ENCODE measurements around the gene ADGRG7.
A peak's percentile ranks its signal among the peaks of the same experiment; 100 is the strongest.
"Not testable (repeated sequence)": the region's sequence is repeated elsewhere in the genome, so short reads cannot be mapped to it uniquely, and the experiment has no call there.

The ADGRG7 gene

GRCh38 chr3:100650651-100651619, 41.5 kb downstream of the ADGRG7 start:
- peak in 1 of 2 donors; percentile 30 for DNase-seq

DNA sequence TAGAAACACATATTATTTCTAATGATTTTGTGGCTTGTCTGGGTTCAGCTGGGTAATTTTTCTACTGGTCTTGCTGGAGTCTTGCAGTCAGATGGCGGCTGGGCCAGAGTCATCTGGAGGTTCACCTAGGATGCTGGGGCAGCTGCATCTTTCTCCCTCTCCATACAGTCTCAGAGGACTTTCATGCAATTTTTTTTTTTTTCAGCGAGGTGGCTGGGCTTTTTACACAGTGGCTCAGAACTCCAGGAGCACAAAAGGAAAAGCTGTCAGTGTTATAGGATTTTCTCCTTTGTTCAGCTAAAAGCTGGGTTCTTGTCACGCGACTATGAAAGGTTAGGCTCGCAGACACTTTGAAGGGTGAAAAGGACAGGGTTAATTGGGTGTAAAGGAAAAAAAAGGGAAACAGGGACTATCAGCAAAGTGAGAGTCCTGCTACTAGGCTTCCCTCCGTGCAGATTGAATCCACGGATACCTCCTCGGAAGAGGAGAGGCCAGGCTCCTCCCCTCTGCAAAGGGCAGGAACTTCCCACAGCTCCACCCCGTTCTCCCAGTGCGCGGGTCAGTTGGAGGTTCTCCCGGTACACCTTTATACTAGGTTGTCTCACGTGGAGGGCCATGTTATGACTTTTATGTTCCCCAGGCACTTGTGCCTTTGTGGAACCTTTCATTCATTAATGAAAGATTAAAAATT, 44.3 kb downstream of the ADGRG7 start:
- DNase-seq, result no peak

DNA sequence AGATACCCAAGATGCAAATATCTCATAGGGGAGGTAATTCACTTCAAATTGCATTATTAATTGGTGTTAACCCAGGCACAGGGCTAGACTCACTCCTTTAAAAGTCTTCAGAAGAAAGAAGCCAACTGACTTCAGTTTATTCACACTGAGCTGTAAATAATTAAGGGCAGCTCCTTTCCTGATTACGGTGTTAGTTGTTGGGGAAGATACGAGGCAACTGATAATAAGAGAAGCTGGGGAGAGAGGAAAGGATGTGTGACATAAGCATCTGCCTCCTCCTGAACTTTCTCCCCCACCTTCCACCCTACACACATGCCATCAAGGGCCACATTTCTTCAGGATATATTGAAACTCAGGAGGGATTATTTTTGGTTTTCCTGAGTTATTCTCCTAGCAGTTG, 47.5 kb downstream of the ADGRG7 start:
- no peak for DNase-seq

DNA sequence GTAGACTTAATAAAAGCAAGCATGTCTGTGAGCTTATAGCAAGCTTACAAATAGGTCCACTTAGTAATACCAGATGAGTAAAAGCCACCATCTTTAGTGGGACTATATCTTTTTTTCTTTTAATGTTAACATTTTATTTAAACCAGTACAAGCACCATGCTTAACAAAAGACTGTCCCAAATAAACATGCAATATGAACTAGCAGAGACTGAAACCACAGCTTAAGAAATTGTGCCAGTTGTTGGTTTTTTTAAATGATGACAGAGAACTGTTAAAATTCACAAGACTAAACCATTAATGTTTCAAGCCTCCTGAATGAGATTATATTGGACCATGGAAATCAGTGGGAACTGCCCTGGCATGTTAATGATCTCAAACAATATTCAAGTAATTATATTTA, 51.9 kb downstream of the ADGRG7 start:
- DNase-seq, result not testable (repeated sequence)

DNA sequence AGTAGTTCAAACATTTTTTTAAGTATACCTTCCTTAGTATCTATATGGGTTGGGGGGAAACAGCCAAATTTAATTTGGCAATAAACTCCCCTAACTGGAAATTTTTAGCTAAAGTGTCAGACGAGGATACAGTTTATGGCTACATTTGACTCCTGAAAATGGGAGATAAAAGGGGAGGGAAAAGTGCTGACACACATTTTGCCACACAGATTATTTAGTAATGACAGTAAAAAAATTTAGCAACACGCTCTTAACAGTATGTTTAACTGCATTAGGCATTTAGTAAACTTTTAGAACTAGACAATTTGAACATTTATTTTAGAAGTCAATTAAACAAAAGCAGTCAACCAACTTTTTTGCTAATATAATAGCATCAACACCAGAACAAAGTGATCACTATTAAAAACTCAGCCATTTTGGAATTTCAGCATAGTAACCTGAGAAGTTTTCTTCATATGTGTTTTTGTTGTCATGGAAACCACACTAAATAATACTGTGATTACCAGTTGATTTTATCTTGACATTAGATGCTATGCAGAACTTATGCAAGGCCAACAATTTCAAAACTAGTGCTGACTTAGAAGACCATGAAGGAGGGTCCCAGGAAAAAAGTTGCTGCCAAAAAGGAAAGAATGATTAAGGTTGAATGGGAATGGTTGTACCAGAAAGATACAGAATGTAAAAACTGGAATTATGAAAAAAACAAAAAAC, 52.9 kb downstream of the ADGRG7 start:
- no peak for DNase-seq

GRCh38 chr3:100665230-100665629, 55.8 kb downstream of the ADGRG7 start:
- peak in 1 of 2 donors; percentile 56 for DNase-seq

DNA sequence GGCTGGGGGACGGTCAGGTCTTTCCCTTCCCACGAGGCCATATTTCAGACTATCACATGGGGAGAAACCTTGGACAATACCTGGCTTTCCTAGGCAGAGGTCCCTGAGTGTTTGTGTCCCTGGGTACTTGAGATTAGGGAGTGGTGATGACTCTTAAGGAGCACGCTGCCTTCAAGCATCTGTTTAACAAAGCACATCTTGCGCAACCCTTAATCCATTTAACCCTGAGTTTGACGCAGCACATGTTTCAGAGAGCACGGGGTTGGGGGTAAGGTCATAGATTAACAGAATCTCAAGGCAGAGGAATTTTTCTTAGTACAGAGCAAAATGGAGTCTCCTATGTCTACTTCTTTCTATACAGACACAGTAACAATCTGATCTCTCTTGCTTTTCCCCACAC, 57.3 kb downstream of the ADGRG7 start:
- not testable (repeated sequence) for DNase-seq

DNA sequence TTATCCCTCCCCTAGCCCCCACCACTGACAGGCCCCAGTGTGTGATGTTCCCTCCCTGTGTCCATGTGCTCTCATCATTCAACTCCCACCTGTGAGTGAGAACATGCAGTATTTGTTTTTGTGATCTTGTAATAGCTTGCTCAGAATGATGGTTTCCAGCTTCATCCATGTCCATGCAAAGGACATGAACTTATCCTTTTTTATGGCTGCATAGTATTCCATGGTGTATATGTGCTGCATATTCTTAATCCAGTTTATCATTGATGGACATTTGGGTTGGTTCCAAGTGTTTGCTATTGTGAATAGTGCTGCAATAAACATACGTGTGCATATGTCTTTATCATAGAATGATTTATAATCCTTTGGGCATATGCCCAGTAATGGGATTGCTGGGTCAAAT, 57.9 kb downstream of the ADGRG7 start:
- DNase-seq, result not testable (repeated sequence)

DNA sequence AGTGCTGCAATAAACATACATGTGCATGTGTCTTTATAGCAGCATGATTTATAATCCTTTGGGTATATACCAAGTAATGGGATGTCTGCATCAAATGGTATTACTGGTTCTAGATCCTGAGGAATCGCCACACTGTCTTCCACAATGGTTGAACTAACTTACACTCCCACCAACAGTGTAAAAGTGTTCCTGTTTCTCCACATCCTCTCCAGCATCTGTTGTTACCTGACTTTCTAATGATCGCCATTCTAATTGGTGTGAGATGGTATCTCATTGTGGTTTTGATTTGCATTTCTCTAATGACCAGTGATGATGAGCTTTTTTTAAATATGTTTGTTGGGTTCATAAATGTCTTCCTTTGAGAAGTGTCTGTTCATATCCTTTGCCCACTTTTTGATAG, 61.6 kb downstream of the ADGRG7 start:
- DNase-seq, result not testable (repeated sequence)

- DNase-seq, result no peak
Observed at GRCh38 chr3:100681496-100681895, 72.1 kb downstream of the ADGRG7 start.

DNA sequence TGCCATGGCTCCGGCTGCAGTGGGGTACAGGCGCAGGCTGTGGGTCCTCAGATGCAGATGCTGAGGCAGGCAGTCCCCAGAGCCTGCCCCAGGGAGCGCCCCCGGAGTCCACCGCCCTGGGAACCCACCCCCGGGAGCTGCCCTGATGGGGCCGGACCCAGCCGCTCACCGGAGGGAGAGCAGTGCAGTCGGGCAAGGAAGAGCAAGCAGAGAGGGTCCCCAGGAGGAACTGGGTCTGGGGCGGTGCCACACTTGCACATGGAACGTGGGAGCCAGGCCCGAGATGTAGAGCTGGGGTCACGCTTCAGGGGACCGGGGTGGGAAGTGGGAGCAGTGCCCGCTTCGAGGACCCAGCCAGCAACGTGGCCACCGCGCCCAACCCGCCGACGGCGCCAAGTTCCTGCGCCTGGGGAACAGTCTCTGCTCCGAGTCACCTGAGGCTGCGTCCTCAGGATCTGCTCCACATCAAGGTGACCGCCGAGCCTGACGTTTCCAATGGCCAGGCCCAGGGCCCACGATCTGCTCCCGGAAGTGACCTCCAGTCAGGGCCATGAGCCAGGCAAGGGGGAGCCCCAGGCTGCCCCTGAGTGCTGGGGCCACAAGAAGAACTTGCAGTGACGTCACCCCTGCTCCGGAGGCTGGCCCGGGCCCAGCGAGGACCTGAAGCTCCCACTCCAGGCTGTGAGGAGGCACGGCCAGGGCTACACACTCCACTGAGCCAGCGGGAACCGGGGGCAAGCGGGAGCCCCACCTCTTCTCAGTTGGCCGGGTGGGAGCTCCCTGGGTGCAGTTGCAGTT, 72.9 kb downstream of the ADGRG7 start:
- no peak for DNase-seq

DNA sequence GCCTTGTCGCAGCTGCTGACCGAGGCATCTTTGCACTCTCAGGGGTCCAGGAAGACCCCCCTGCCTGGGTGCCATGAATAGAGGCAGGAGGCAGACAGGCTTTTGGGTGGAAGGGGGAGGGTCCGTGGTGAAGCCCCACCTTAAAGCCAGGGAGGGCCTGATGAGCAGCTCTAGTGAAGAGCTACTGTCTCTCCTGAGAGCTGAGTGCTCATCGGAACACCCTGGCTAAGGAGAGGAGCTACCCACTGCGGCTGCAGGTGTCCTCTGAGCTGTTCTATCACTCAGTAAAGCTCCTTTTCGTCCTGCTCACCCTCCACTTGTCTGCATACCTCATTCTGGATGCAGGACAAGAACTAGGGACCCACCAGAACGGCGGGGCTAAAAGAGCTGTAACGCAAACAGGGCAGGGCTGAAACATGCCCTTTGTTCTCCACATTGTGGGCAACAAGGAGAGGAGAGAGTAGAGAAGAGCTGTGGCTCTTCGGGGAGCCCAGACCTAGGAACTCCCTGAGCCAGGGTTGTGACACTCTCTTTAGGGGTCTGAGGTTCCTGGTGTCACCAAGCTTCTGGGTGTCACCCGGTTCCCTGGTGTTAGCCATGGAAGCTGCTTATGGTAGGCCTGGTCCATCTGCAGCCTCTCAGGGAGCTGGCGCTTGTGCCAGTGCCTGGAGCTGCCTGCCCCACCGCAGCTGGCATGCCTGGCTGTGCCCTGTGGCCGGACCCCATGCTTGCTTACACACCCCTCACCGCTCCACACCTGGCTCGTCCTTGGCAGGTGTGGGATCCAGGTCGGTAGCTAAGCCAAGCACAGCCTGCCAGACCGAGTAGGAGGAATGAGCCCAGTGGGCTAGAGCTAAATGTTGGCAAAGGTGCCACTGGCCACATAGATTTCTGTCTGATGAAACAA, 73.7 kb downstream of the ADGRG7 start:
- no peak for DNase-seq

DNA sequence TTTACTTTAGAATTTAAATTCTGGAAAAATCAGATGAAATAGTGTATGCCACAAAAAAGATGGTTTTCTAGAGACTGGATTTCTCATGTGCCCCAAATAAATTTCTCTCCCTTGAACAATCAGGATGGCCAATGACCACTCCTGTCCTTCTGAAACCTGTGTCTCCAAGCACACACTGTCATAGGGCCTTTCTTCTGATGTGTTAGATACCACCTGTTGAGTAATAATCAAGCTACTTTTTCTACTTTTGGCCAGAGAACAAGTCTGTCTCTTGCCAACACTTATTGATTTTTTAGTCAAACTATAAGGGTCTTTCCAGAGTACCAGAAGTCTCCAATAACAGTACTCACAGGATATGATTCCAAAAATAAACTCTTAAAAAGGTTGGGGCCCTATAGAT, 83.8 kb downstream of the ADGRG7 start:
- no peak for DNase-seq

DNA sequence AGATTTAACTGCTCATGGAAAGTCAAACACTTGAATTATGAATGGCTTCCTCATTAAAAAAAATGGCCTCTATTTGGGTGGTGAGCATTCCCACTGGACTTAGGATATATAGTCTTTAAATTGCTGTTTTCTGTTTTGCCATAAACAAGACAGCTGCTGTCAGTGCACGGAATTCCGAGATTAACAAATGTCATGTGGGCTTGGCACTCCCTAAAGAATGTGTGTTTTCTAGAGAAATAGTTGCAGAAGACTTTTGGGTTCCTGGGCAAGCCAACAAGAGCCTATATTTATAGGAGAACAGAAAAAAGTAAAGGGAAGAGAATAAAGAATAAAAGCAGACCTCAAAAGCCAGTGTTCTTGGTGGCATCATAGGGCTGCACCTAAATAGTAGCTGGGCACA, 86.3 kb downstream of the ADGRG7 start:
- DNase-seq, result no peak

DNA sequence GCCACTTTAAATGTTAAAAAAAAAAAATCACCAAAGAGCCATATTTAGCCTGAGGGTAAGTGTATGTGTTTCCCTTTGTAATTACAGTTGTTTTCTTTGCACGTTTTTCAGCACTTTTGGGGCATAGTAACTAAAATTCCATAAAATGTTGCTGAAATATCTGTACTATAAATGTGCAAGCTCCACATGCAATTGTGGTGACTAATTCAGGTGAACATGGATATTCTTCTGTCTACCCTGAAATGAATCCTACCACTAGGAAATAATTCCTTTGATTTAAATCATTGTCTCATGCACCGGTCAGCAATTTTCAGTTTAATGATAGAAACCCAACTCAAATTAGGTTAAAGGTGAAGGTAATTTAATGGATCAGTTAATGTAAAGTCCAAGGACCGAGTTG, 86.8 kb downstream of the ADGRG7 start:
- no peak for DNase-seq

DNA sequence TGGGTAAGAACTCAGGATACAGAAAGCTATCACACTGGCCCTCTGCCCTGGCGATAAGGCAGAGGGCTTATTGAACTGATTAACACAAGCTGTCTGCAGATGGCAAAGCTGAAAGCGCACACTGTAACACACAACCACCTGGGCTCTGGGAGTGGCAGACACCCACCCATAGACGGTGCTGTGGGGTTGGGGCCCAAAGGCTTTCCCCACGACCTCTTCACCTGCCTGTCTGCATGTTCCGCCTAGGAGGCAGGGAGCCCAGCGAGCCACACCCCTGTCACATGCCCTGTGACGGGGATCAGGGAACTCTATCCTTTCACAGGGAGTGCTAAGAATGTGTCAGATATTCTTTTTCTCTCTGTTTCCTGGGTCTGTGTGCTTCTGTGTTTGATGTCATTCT, 87.8 kb downstream of the ADGRG7 start:
- no peak for DNase-seq

DNA sequence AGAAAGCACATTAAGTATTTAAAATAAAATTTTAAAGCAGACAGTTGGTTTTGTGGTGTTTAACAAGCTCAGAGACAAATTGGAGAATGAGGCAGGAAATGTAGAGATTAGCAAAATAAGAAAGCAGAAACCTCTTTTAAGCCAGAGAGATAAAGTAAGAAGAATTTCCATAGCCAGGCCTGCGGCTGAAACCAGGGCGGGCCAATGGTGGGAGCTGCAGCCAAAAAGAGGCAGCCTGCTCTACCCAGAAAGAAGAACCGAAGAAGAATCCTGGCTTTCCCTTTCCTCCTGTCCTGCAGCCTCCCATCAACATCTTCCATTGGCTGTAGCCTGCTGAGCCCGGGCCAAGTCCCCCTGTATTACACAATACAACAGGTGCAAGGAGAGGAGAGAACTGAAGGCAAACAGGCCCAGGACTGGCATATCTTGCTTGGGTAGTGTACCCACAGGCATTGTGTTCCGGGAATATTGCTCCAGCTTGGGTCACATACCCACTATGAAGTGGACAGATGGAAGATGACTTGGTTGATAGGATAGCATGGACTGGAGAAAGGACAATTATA, 88.4 kb downstream of the ADGRG7 start:
- DNase-seq, result no peak

DNA sequence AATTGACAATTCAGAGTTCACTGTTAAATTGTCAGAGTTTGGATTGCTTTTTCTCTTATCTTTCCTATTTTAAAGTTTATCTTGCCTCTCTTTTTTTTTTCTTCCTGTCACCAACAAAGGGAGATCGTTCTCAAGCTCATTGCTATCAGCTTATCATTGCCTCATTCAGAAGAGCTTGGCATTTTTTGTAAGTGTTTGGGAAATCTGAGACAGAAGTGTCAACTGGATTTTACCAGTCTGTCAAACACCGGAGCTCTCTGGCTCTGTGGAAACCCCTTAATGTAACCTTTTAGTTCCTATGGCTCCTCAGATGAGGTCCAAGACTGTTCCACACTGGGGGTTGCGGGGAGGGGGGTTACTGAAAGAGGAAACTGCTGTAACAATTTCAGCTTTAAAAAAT, 89.3 kb downstream of the ADGRG7 start:
- no peak for DNase-seq

DNA sequence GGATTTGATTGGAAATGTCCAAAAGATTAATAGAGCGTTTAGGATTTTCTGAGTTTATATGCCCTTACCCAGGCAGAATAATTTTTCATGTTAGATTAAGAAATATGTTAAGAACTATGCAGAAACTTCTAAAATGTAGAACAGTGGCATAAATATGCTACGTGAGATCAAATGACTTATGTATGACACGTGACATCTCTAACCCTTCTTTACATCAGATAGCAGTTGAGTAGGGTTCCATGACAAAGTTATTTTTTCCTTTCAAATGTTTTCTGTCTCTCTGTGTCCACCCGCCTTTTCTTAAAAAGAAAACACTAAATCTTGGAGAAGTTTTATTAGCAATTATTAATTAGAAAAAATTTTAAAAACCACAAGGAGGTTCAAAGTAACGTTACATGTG, 91.3 kb downstream of the ADGRG7 start:
- no peak for DNase-seq

- no peak for DNase-seq
Observed at GRCh38 chr3:100702082-100702979, 92.9 kb downstream of the ADGRG7 start.

Data from CD4-positive, alpha-beta T cell treated with Interferon alpha-2 for 1 hour (primary cell).